Subcutaneous adipose tissue (tissue), 4 donors: ENCODE measurements around the gene RNF217. TPM values are rescaled to one million over a fixed set of nuclear protein-coding genes. Genes with fewer than 3 reads are reported as not detected.

Experiments
- total RNA-seq, 4 donors: library from RNA; depleted of rRNA; stranded (reverse); fragments of >200 nt; gene quantifications; one replicate each; pipeline ENCODE4 v1.1.0, GENCODE V29; 2016
- TF ChIP-seq, protein P1 (sequence below): fragments of 450-650 bp; IDR thresholded peaks from one replicate; pipeline ENCODE4 v1.5.1; 2016; ENCODE audit warnings: low read depth, mild to moderate bottlenecking, control low read depth, antibody characterized with exemption, moderate library complexity

Gene RNF217
- total RNA-seq, 4 donors from 2014 or later: 41.8 to 69.5 (median 47.2) TPM

DNA sequence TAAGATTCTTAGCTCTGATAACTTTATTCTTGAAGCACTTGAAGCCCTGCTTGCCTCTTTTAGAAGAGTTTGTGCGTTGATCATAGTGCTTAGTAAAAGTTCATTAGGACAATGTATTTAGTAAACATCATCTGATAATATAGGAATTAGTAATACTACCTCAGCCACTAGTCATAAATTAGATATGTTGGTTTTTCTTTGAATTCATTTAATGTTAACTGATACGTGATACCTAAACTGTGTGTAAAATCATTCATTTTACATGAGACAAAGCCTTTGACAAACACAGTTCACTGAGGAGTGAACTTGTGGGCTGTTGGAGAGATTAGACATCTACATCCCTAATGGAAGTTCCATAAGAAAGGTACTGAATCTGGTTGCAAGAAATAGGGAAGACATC, 91.6 kb downstream of the RNF217 start:
- TF ChIP-seq, protein P1, sequence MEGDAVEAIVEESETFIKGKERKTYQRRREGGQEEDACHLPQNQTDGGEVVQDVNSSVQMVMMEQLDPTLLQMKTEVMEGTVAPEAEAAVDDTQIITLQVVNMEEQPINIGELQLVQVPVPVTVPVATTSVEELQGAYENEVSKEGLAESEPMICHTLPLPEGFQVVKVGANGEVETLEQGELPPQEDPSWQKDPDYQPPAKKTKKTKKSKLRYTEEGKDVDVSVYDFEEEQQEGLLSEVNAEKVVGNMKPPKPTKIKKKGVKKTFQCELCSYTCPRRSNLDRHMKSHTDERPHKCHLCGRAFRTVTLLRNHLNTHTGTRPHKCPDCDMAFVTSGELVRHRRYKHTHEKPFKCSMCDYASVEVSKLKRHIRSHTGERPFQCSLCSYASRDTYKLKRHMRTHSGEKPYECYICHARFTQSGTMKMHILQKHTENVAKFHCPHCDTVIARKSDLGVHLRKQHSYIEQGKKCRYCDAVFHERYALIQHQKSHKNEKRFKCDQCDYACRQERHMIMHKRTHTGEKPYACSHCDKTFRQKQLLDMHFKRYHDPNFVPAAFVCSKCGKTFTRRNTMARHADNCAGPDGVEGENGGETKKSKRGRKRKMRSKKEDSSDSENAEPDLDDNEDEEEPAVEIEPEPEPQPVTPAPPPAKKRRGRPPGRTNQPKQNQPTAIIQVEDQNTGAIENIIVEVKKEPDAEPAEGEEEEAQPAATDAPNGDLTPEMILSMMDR: no peak

DNA sequence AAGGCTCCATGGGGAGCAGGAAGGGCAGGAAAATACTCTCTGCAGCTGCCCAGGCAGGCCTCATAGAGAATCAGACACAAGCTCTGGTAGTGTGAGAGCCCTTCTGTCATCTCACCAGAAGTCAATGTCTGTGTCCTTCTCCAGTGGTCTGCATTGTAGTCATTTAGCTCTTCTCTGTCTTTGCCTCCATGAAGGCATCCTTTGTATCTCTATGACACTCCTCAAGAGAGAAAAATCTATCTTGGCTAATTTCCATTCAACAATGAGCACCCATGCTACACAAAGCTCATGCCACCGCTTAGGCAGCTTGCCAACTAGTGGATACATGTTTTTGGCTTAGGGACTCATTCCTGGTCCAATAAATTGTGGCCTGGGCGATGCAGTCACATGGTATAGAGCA, 92.1 kb downstream of the RNF217 start:
- TF ChIP-seq, protein P1: no peak

DNA sequence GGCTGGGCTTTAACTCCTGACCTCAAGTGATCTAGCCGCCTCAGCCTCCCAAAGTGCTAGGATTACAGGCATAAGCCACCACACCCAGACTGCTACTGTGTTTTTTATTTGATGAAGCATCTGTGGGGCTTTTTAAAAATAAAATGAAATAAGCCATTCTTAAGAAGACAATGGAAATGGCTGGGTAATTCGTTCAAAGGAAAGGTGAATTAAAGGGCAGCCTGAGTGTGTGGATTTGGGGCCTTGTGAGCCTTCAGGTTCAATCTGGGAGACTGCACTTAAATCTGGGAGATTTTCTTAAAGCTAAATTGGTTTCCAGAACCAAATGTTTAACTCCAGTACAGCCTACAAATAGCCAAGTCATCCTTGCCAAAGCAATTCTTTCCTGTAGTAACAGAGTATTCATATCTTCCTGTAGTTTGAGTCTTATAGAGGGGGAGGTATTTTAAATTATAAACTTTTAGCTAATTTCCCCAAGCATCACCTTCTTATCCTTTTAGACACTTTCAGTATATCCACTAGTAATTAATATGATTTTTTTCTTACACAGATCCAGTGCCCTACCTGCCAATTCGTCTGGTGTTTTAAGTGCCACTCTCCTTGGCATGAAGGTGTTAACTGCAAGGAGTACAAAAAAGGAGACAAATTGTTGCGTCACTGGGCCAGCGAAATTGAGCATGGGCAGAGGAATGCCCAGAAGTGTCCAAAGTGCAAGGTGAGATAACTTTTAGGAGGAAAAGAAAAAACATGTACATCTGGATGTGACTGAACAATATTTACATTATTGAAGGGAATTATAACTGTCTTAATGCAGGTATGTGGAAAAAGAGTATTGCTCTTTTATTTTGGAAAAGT, 95.4 kb downstream of the RNF217 start:
- TF ChIP-seq, protein P1: no peak

DNA sequence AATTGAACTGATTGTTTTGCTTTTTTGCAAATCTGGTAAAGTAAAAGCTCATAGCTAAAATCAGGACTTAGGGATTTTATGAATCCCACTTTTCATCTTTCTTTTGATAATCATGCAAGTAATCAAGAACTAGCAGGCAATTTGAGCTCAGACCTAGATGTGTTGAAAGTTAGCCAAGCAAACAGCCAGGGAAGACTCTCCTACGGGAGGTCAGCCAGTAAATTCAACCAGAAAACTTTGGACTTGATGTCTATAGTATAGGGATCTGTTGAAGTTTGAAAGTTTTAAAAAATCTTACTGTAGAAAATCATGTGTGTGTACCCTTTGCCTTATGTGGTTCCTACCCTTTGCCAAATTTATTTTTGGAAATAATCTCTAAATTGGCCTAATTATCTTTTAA, 96.3 kb downstream of the RNF217 start:
- TF ChIP-seq, protein P1: no peak

DNA sequence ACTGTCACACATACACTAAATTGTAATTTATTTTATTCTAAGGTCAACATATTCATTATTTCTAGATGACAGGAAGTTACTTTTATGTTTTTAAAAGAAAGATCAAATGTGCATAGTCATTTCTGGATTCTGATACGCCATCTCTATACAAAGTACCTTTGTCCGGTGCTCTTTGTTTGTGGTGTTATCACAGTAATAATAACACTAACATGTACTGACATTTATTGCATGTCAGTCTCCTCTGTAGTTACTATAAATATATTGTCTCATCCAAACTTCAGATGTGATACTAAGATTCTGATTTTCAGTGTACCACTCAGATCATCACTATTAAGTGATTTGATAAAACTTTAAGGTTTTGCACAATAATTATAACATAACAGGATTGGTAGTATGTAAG, 101.1 kb downstream of the RNF217 start:
- TF ChIP-seq, protein P1: no peak

DNA sequence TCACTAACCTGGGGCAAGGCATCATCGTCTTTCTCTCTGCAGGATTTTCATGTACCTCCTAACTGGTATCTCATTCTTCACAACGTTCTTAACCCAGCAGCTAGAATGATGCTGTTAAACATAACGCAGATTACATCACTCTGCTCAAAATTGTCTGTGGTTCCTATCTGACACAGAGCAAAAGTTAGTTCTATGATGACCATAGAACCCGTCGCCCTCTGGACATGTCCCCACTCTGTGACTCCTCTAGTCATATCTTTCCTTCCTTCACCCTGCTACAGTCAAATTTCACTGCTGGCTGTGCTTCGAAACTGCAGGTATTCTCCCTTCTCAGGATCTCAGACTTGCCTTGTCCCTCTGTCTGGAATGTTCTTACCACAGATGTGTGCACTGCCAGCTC, 103.9 kb downstream of the RNF217 start:
- TF ChIP-seq, protein P1: no peak

DNA sequence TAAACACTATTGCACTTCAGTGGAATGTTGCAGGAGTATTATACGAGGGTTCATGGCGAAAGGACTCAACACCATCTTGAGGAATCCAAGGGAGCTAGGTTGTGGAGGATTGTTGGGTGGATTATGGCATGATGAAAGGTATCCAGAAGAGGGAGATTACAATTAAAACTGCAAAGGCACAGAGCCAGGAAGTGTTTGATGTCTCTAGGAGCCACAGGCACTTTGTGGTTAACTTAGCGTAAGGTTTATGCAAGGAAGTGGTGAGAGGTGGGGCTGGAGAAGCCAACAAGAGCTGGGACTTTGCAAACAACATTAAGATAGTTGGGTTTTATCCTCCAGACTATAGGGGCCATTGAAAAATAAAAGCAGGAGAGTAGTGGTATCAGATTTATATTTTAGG, 104.7 kb downstream of the RNF217 start:
- TF ChIP-seq, protein P1: no peak
